SW480 (cell line): ENCODE results near the gene VOPP1.
A peak's percentile ranks its signal among the peaks of the same experiment; 100 is the strongest.

Experiments used
- DNase-seq: peaks from one replicate; pipeline ENCODE4 v3.0.0-alpha.2; 2016; ENCODE audit warnings: low spot score

VOPP1 gene

DNA sequence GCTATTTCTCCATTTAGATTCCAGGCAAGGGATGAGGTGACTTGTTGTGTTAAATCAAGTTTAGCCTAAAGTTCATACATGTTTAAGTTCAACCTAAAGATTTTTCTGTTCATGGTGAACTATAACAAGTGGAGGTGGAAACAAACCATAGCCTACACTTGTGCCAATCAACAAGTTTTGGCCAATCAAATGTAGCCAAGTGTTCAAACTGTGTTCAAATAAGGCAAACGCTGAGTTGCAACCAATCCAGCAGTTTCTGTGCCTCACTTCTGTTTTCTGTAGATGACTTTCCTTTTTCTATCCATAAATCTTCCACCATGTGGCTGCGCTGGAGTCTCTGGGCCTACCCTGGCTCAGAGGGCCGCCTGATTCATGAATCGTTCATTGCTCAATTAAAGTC, 4.5 kb upstream of the VOPP1 start:
- no peak for DNase-seq

DNA sequence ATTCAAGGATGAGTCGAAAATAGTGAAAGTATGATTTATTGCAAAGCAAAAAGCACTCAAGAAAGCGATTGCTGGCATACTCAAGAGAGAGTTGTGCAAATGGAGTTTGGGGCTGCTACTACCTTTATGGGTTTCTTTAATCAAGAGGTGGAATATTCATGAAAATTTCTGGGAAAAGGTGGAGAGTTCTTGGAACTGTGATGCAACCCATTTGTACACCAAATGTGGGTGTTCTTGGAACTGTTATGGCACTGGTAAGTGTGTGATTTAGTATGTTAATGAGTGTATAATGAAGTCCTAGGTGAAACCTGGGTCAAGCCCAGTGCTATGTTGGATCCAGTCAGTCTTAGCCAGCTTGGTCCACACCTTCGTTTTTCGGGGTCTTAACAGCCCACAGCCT, 3.4 kb upstream of the VOPP1 start:
- DNase-seq: no peak

DNA sequence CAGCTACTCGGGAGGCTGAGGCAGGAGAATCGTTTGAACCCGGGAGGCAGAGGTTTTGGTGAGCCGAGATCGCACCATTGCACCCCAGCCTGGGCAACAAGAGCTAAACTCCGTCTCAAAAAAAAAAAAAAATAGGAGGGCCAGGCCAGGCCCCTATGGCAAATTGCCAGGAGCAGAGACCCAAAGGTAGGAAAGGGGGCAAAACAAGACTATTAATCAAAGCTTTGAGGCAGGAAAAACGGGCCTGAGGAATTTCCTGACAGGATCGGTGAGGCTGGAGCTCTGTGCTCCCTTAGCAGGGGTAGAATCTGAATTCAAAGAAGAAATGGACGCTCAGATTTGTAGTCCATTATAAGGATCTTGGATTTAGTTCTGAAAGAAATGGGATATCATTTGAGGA, 2.8 kb upstream of the VOPP1 start:
- DNase-seq: no peak

DNA sequence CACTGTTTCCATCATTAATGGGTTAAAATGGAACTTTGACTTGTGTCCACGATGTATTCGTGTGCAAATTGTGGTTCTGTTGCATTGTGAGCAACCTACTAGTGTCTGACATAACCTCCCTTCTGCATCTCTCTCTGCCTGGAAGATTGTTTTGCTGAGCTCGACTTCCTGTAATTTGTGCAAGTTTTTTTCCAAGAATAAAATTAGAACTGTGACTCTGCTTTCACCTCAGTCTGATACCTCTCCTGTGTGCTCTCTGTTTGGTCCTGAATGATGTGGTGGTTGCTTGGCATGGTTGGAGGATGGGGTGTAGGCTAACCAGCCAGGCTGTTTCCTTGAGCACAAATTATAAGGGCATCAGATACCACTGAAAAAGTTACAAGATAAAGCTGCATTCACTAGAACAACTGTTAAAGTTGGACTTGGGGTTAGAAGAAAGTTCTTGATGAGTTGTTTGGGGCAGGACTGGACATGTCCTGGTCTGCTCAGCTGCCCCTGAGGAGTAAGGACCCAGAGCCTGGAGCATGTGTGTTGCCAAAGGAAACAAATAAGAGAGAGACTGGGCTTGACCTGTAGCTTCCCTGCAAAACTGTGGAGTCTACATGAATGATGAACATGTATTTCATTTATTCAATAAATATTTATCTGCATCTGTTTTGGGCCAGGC, 1.9 kb upstream of the VOPP1 start:
- no peak for DNase-seq

DNA sequence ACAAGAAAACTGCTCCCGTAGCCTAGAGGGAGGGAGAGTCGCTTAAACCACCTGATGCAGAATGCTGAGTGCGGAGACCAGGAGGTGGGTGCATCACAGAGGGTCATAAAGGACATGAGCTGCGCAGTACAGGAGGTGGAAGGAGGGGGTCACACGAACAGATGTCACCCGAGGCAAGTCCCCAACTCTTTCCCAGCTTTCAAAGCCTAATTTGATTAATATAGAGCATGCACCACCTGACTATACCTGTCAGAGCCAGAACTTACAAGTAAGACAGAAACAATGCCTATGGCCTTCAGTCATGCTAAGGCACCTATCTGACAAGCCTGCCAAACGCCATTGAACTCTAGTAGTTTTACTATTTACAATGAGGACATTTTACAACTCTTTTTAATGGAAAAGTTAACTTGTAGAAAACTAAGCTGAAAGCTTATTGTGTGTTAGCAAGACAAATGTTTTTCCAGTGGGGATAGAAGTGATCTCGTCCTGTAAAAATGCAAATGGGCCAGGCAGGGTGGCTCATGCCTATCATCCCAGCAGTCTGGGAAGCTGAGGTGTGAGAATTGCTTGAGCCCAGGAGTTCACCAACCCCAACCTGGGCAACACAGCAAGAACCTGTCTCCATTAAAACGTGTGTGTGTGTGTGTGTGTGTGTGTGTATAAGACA, 1.1 kb upstream of the VOPP1 start:
- DNase-seq: no peak

DNA sequence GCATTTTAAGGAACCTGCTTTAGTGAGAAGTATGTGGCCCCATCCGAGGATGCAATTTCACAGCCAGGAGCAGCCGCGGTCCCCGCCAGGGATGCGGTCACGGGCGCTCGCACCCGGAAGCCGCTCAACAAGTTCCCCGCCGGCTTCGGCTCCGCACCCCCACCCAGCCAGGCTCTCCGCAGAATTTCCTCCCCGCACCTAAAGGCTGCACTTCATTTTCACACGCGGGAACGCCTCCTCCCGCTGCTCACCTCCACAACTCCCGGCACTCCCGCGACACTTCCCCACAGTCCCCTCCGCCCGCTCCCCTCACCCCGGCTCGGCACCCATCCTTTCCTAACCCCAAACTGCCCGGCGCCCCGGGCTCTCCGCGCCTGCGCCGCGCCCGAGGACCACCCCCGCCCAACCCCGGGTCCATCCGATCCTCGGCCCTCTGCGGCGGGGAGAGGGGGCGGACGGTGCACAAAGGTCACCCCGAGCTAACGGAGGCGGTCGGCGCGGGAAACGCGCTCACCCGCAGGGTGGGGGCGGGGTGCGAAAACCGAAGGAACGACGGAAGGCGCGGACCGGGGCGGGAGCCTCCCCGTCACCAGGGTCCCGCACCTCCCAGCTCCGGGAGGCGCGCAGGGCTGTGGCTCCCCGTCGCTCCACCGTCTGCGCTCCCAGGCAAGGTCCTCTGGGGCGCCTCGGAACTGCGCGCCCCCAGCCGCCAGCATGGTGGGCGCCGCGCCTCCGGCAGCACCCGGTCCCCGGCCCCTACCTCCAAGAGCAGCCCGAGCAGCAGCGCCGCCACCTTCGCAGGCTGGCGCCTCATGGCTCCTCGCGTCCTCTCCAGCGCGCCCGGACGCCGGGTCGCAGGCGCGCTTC, 558 bp downstream of the VOPP1 start:
- peak; percentile 67 for DNase-seq

DNA sequence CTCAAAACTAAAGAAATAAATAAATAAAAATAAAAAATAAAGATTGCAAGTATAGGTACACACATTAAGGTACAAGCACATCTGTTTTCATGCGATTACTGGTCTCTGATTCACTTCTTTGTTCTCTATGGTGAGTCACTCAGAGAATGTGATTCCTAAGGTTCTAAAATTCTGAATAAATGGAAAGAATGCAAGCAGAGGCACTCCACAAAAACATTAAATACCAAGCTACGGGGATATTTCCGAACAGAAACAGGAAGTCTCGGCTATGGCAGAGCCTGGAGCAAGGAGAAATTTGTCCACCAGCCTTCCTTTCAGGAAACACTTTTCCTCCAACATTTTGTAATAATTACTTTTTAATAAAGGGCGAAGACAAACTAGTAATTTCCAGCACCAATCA, 1.4 kb downstream of the VOPP1 start:
- DNase-seq: peak; percentile 58

DNA sequence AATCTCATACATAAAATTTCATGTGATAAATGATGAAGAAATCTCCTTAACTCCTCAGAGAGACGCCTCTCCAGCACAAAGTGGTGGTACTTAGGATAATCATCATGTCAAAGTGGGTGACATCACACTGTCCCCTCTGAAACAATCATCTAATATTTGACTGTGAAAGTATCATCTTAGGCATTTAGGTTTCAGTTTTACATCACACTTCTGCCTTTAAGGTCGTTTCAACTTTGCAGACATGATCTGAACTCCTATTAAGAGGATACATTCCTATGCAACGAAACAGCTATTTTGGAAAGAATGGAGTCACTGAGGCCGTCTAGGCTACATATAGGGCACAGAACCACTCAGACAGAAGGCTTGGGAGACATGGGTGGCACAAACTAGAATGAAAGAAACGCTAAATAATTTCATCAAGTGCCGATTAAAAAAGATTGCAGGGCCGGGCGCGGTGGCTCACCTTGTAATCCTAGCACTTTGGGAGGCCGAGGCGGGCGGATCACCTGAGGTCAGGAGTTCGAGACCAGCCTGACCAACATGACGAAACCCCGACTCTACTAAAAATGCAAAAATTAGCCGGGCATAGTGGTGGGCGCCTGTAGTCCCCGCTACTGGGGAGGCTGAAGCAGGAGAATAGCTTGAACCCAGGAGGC, 2.0 kb downstream of the VOPP1 start:
- DNase-seq: no peak

DNA sequence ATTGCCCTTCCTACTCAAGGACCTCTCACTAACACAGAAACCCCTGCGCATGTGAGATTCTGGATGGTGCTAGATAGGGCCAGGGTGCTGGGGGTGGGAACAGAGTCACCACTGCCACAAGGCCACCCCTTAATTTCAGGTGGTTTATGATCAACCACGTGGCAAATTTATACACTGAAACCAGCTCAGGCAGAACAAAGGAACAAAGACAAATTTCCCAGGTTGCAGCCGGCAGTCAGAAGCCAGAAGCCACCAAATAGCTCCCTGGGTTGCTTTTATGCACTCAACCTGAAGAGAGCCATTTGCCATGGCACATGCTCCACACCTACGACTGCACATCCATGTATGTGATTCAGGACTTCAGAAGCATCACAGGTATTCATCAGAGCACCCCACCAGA, 2.5 kb downstream of the VOPP1 start:
- peak; percentile 65 for DNase-seq

DNA sequence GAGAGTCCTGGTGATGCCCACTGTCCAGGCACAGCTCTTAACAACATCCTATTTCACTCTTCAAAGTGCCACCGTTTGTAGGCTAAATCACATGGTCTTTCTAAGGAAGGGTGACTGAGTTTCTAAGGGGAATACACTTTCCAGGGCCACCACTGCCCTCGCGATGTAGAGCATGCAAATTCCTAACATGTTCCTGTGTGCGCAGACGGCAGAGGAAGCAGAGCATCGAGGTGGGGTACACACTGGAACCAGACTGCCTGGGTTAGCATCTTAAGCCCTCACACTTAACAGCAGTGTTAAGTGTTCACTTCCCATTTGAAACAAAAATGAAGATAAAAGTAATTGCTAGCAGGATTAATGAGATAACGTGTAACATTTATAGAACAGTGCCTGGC, 3.0 kb downstream of the VOPP1 start:
- DNase-seq: no peak

DNA sequence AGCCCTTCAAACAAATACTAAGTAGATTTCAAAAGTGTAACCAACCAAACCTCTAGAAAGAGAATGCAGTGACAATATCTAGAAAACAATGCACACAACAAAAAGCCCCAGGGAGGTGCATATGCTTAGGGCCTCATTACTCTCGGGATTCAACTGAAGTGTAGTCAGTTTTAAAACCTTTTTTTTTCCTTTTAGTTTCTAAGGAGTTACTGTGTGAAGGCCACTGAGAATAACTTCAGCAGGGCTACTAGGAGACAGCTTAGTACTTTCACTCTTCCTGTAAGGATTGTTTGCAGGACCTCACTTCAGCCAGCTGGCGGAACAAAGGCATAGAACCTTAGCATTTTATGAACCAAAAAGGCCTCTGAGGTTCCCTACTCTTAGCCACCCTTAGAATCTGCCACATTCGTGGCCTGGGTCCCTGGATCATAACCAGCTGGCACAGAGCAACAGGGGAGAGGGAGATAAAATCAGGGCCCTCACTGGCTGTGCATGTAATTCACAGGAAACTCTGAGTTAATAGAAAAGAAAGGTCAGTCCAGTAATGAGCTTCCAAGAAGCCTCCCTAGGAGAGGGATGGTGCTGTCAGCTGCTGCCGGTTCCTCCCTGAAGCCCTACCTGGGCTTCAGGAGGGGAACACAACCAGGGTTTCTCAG, 3.6 kb downstream of the VOPP1 start:
- DNase-seq: no peak

DNA sequence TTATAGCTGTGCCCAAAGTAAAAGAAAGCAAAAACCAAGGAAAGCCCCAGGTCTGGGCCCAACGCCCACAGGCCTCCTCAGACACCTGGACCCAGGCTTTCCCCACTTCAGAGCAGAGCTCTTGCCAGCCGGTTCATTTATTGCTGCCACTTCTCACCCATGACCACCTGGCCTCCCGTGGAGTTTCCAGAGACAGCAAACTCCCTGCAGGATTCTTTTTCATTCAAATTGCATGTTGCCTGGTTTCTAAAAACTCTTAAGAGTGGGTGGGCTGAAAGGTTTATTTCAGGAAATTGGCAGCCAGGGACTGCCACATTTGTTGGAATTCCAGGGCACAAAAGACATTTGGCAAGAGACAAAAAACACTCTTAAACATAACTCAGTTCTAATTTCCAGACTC, 4.7 kb downstream of the VOPP1 start:
- DNase-seq: no peak

DNA sequence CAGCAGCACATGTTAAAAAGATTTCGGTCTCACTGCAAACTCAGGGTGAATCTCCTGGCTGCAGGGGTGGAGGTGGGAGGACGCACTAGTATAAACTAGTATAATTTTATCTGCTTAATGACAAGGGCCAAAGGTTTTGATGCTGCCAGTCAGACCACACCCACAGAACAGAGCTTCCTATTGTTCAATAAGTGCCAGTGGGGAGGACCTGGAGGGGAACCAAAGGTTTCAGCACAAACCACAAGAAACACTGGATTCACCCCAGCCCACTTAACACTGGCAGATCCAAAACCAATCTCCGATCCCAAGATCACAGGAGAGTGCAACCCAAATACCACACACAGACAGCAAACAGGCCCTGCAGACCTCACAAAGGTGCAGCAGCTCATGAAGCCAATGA, 6.6 kb downstream of the VOPP1 start:
- peak; percentile 99 for DNase-seq

DNA sequence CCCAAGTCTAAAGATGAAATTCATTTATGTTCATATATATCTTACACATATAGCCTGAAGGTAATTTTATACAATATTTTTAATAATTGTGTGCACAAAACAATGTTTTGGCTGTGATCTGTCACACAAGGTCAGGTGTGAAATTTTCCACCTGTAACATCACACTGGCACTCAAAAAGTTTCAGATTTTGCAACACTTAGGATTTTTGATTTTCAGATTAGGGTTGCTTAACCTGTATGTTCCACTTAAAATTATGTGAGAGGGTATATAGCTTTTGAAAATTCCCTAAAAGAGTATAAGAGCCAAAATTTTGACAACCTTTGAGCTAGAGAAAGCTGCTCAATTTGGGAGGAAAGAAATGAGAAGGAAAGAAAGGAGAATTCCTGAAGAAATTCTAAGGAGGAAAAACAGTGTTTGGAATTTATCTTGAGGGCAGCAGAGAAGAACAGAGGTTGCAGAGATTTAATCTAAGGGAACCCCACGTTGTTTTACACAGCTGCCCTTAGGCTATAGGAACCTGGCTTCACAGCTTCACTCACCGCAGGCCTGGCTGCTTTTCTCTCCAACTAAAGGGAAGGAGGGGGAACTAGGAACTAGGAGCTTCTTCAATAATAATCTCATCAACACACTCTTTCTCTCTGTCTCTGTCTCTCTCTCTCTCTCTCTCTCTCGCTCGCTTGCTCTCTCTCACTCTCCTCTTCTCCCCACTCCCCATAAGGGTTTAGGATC, 8.5 kb downstream of the VOPP1 start:
- DNase-seq: no peak

DNA sequence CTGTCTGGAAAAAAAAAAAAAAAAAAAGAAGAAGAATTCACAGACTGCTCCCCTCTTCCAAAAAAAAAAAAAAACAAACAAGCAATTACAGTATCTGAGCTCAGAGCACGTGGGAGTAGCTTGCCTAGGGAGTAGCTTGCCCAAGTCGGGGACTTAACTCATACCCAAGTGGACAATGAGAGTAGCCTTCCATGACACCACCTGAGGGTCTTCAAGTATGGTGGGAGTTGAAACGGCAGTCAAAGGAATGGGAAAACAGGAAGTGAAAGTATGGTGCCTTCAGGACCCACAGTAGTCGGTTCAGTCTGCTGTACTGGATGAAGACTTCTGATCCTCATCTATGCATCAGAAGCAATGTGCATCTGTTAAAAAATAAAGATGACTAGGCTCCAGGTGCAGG, 10.6 kb downstream of the VOPP1 start:
- DNase-seq: no peak

DNA sequence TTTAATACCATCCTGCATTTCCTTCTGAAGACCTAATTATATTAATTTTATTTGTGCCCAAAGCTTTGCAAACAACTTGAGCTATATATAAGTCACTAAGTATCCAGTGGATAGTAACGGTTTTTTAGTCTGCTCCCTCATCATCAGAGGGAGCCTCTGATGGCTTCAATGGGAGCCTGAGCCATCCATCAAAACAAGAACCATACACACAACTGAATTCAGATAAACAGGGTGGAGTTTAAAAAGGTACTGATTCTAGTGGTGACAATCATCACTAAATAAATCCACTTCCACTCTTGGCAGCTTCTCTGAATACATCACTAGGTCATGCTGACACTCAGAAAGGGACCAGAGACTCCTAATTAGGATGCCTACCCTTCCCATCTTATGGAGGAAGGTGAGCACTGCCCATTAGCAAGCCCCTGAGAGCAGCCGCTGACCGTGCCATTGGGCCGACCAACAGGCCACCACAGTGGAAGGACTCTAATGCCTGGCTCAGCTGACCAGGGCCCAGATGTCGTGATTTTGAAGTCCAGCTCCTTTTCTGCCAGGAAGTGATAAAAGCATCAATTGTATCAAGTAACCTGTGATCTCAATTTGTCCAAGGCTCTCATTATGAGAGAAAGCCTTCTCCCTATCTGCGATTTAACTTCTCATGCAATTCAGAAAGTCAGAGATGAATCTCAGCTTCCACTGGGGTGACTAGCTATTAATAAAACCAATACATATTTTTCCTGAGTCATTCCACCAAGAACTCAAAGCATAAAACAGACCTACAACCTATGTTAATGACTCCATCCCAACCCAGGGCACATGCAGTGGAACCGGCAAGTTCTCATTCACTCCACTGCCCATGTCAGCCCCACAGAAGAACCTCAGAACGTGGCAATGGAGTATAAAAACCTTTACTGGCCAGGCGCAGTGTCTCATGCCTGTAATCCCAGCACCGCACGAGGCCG, 13.1 kb downstream of the VOPP1 start:
- no peak for DNase-seq

DNA sequence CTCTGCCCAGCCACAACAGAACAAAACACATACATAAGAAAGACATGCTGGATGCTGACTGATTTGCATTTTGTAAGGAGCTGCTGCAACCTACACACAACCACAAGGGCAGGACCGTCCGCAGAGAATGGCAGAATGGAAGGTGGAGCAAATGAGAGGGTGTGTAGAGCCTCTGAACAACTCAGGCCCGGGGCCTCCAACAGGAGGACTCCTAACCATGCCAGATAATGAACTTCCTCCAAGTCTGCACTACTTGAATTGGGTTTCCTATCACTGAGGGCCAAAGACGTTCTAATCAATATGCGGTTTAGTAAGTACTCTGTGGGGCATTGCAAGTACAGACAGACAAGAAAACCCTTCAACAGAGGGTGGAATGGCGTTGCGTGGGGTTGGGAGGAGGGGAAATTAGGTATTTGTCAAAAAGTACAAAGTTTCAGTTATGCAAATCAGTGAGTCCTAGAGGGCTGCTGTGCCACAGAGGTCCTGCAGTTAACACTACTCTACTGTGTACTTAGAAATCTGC, 14.6 kb downstream of the VOPP1 start:
- no peak for DNase-seq

DNA sequence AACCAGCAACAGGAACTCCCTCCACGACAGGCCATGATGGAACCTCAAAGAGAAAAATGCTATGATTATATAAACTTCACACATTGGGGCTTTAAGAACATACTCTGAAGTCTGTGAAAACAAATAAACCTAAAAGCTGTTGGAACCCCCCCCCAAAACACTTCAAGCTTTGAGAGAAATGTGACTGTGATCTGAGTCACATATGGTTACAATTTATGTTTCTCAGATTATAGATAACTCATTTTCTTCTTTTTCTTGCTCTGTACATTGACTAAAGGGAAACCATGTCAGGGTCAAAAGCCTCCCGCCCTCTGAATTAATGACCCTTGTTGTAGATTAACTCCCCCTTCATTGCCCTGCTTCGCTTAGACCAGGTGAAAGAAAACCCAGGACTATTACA, 15.8 kb downstream of the VOPP1 start:
- no peak for DNase-seq

DNA sequence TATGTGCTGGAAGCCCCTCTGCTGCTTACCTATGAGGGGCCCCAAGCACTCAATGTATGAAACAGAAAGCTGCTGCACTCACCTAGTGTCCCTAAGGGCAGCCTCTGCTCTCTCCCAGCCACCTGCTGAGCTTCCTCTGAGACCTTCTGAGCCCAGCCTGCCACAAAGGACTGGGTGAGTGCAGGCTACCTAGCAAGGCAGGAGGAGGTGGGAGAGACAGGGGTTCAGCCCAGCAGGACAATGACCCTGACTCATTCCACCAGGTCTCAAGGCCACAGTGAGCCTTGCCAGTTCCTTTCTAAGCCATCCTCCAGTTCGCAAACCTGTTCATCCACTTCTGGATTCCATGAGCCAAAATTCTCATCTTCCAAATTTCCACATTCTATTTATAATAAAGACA, 16.3 kb downstream of the VOPP1 start:
- DNase-seq: no peak

DNA sequence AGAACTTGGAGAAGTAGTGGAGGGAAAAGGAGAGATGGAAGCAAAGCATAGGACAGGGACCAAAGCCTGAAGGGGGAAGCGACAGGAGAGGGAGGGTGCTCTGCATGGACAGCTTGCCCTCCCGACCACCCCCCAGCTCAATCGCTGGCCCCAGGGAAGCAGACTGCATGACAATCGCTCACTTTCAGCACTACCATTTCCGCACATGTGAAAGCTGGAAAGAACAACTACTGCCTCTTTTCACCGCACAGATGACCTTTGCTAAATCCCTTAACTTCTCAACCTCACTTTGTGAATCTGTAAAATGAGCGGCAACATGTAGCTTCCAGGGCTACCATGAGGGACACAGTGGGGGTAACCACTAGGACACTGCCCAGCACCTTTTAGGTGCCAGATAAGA, 17.1 kb downstream of the VOPP1 start:
- DNase-seq: no peak
